ENCODE measurements around the gene CENPI. TPM values are rescaled to one million over a fixed set of nuclear protein-coding genes. Genes with fewer than 3 reads are reported as not detected.
A peak's percentile ranks its signal among the peaks of the same experiment; 100 is the strongest.

CENPI gene
- total RNA-seq, 4 donors from 2014 or later, result 0.64 to 1.7 (median 1.3) TPM

GRCh38 chrX:101062176-101062575 is 35.8 kb upstream of the CENPI start:
- H3K4me3 ChIP-seq, result no peak overlapping the region
- no peaks in the 10 kb centered on the region for H3K36me3 ChIP-seq
- H3K27ac ChIP-seq, result no peak overlapping the region
- no peaks in the 10 kb centered on the region for H3K9me3 ChIP-seq
- no peaks in the 10 kb centered on the region for H3K4me1 ChIP-seq
- TF ChIP-seq POLR2AphosphoS5 (IDR thresholded peaks at IDR 0.05) (no peak), EP300 (IDR thresholded peaks at IDR 0.05) (no peak), CTCF (IDR thresholded peaks at IDR 0.05) (no peak), POLR2A (IDR thresholded peaks at IDR 0.05) (no peak)
- H3K27me3 ChIP-seq, result no peaks in the 10 kb centered on the region
- no peak for DNase-seq (ENCODE audit: low spot score in 2 of 2)

DNA sequence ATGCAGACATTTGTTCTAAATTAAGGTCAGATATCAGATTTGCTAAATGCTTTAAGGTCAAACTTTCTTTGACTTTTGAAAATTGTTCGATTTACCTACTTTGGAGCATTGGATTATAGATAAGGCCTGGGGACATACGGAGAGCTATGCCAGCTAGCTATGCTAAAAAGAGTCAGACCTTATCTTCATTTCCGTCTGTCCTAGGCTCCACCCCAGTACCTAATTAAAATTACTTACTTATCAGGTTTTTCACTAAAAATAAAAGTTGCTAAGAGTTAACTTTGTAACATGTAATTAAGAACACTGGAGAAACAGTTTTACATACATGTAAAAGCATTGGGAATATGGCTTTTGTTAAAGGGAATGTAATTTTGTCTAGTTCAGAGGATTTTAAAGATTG is 26.4 kb upstream of the CENPI start:
- Histone ChIP-seq H3K27ac (no peak overlapping the region), H3K4me1 (no peaks in the 10 kb centered on the region), H3K4me3 (no peak overlapping the region), H3K9me3 (no peaks in the 10 kb centered on the region), H3K27me3 (no peaks in the 10 kb centered on the region), H3K36me3 (no peaks in the 10 kb centered on the region)
- no peak for DNase-seq (ENCODE audit: low spot score in 2 of 2)
- 60% methylated on average over 3 of the region's 3 CpGs for WGBS
- no peak for TF ChIP-seq POLR2A (IDR thresholded peaks at IDR 0.05)
- TF ChIP-seq POLR2AphosphoS5 (IDR thresholded peaks at IDR 0.05), result no peak
- no peak for TF ChIP-seq EP300 (IDR thresholded peaks at IDR 0.05)
- TF ChIP-seq CTCF (IDR thresholded peaks at IDR 0.05), result no peak

- Histone ChIP-seq H3K4me1 (no peaks in the 10 kb centered on the region), H3K9me3 (no peaks in the 10 kb centered on the region), H3K27ac (no peak within 1 kb of the TSS), H3K36me3 (no peaks in the 10 kb centered on the region), H3K27me3 (no peaks in the 10 kb centered on the region), H3K4me3 (peak within 1 kb of the TSS; percentile 33)
- 22% methylated on average over 23 of the region's 23 CpGs for WGBS
- TF ChIP-seq POLR2AphosphoS5 (IDR thresholded peaks at IDR 0.05), result no peak
- TF ChIP-seq CTCF (IDR thresholded peaks at IDR 0.05), result no peak
- no peak for TF ChIP-seq POLR2A (IDR thresholded peaks at IDR 0.05)
- TF ChIP-seq EP300 (IDR thresholded peaks at IDR 0.05), result no peak
- no peak for DNase-seq (ENCODE audit: low spot score in 2 of 2)
Observed at GRCh38 chrX:101078716-101079598, 19.0 kb upstream of the CENPI start, which contains the start of gene TMEM35A. TMEM35A (plus strand) TSS chrX:101078879; CDS start chrX:101079003, 124 bp downstream.

- TF ChIP-seq EP300 (IDR thresholded peaks at IDR 0.05) (no peak), POLR2AphosphoS5 (IDR thresholded peaks at IDR 0.05) (no peak), CTCF (IDR thresholded peaks at IDR 0.05) (no peak), POLR2A (IDR thresholded peaks at IDR 0.05) (no peak)
- no peak overlapping the region for H3K4me3 ChIP-seq
- no peaks in the 10 kb centered on the region for H3K9me3 ChIP-seq
- H3K4me1 ChIP-seq, result no peaks in the 10 kb centered on the region
- 60% methylated on average over 8 of the region's 8 CpGs for WGBS
- DNase-seq (ENCODE audit: low spot score in 2 of 2), result no peak
- H3K36me3 ChIP-seq, result no peaks in the 10 kb centered on the region
- no peaks in the 10 kb centered on the region for H3K27me3 ChIP-seq
- H3K27ac ChIP-seq, result no peak overlapping the region
Observed at GRCh38 chrX:101079736-101080270, 18.2 kb upstream of the CENPI start.

Measured in suprapubic skin (tissue), 4 donors.